SU-DHL-6 (cell line): ENCODE data around the gene ZDHHC11B.

Experiments
- H2AFZ ChIP-seq: fragments of 200-600 bp; sonication (generic); 2 replicates; pipeline ENCODE4 v1.6.1; 2014; ENCODE audit warnings: low read depth, mild to moderate bottlenecking, moderate library complexity, mixed read lengths, antibody characterized with exemption, low read length; ENCODE audit not compliant: severe bottlenecking
- H3F3A ChIP-seq: fragments of 200-600 bp; shearing (Covaris generic); 2 replicates; pipeline ENCODE4 v1.6.0; 2016; ENCODE audit warnings: antibody characterized with exemption, mild to moderate bottlenecking; ENCODE audit not compliant: insufficient read depth
- H3K27ac ChIP-seq: fragments of 200-600 bp; sonication (generic); 2 replicates; pipeline ENCODE4 v1.5.1; 2016; ENCODE audit warnings: low read depth, mild to moderate bottlenecking, low read length, moderate library complexity, mixed read lengths
- H3K27me3 ChIP-seq: fragments of 200-600 bp; sonication (generic), shearing (Covaris generic); 2 replicates; pipeline ENCODE4 v1.6.0; 2014; ENCODE audit warnings: mild to moderate bottlenecking, low read length
- H3K36me3 ChIP-seq: fragments of 200-600 bp; sonication (generic); 2 replicates; pipeline ENCODE4 v1.6.1; 2014; ENCODE audit warnings: mild to moderate bottlenecking, low read length, mixed read lengths
- H3K4me2 ChIP-seq: fragments of 300-600, 200-600 bp; shearing (Covaris generic), sonication (generic); 2 replicates; pipeline ENCODE4 v1.6.0; 2014; ENCODE audit warnings: low read length, low read depth, mild to moderate bottlenecking; ENCODE audit not compliant: poor library complexity, severe bottlenecking
- H3K4me3 ChIP-seq: fragments of 200-600 bp; sonication (generic); 2 replicates; pipeline ENCODE4 v1.5.1; 2014; ENCODE audit warnings: antibody characterized with exemption, low read length, mild to moderate bottlenecking, mixed read lengths; ENCODE audit not compliant: insufficient read depth, poor library complexity, severe bottlenecking
- H3K79me2 ChIP-seq: fragments of 200-600 bp; sonication (generic); 2 replicates; pipeline ENCODE4 v1.6.1; 2014; ENCODE audit warnings: mild to moderate bottlenecking, low read length, moderate library complexity; ENCODE audit not compliant: insufficient read depth
- H3K9ac ChIP-seq: fragments of 200-600 bp; sonication (generic); 2 replicates; pipeline ENCODE4 v1.7.0; 2014; ENCODE audit warnings: mild to moderate bottlenecking, low read length
- H3K9me2 ChIP-seq: fragments of 200-600 bp; sonication (generic); replicated peaks from 2 replicates; pipeline ENCODE4 v1.6.1; 2014; ENCODE audit warnings: low read length; ENCODE audit not compliant: insufficient read depth
- H3K9me3 ChIP-seq: fragments of 200-600 bp; sonication (generic); 2 replicates; pipeline ENCODE4 v1.6.1; 2014; ENCODE audit warnings: low read length, mixed read lengths; ENCODE audit not compliant: insufficient read depth
- H4K20me1 ChIP-seq: fragments of 200-600 bp; sonication (generic); 2 replicates; pipeline ENCODE4 v1.6.1; 2014; ENCODE audit warnings: low read depth, mild to moderate bottlenecking, antibody characterized with exemption, low read length, moderate library complexity, mixed read lengths
- CTCF ChIP-seq: fragments of 200-600 bp; sonication (generic); IDR thresholded peaks from one replicate; pipeline ENCODE4 v1.5.1; 2017; ENCODE audit warnings: antibody characterized with exemption, mild to moderate bottlenecking, low read length, moderate library complexity; ENCODE audit not compliant: insufficient read depth, poor library complexity, severe bottlenecking
- EZH2phosphoT487 ChIP-seq: fragments of 200-600 bp; sonication (generic), shearing (Covaris generic); conservative IDR thresholded peaks from 2 replicates; pipeline ENCODE4 v1.6.1; 2018; ENCODE audit warnings: mild to moderate bottlenecking, antibody characterized with exemption, low read length, moderate library complexity, mixed read lengths

ZDHHC11B gene

DNA sequence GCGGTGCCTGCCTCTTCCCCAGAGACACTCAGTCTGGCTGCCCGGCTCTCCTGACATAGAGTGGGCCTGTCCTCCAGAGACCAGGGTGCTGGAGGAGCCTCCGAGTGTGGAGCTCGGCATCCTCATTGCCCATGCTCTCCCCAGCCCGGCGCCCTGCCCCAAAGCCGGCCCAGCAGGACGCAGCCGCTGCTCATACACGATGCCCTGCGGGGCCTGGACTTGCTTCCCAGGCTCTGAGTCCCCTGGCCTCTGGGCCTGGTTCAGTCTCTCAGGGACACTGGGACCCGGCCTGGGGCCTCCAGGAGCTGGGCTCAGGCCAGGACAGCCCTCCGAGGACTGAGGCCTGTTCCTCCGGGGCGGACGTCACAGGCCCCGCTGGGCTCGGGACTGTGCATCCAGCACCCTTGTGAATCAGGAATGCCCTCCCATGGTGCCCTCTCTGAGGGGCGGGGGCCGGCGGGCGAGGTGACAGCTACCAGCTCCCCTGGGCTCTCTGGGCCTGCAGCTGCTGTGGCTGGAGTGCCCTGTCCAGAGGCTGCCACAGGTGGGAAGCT, 114.6 kb downstream of the ZDHHC11B start:
- H3K27ac ChIP-seq: no peak overlapping the region
- H3F3A ChIP-seq: no peaks in the 10 kb centered on the region; the same call in 1 of the 2 replicates
- H4K20me1 ChIP-seq: no peaks in the 10 kb centered on the region
- H3K4me2 ChIP-seq: no peak overlapping the region
- no peaks in the 10 kb centered on the region for H3K36me3 ChIP-seq
- H3K9me3 ChIP-seq: no peaks in the 10 kb centered on the region
- no peak overlapping the region for H3K4me3 ChIP-seq
- H3K9me2 ChIP-seq: no peaks in the 10 kb centered on the region
- no peaks in the 10 kb centered on the region for H3K79me2 ChIP-seq
- TF ChIP-seq EZH2phosphoT487: no peak
- no peak for TF ChIP-seq CTCF
- H3K27me3 ChIP-seq: no peaks in the 10 kb centered on the region
- no peak overlapping the region for H3K9ac ChIP-seq
- H2AFZ ChIP-seq: no peak overlapping the region

DNA sequence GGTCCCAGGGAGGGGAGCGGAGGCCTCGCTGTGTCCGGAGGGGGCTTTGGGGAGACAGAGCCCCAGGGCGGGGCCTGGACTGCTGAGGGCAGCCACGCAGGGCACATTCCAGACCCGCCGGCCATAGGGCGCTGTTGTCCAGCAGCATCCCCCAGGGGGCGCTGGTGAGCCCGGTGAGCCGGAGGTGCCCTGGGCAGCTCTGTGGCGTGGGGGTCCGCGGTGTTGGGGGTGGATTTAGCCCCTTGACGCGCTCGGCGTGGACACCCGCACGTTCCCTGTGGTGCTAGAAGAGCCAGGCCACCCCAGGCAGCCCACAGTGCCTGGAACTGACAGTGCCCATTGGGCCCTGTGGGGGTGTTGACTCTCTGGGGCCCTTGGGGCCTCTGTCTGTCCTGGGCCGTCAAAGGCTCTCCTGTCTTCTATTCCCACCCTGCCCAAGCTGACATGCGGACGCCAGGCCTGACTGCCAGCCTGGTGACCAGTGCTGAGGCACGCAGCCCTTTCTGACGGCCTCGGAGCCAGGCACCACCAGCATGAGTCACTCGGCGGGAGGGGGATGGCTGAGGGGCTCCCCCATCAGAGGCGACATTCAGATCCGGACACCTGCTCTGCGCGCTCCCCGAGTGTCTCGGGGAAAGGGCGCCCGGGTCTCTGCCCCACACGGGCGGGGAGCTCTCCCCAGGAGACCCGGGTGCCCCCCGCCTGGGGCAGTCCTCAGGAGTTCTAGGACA, 115.3 kb downstream of the ZDHHC11B start:
- H3K27ac ChIP-seq: no peak overlapping the region
- H3K79me2 ChIP-seq: no peaks in the 10 kb centered on the region
- no peaks in the 10 kb centered on the region for H4K20me1 ChIP-seq
- no peaks in the 10 kb centered on the region for H3K9me3 ChIP-seq
- H3K36me3 ChIP-seq: no peaks in the 10 kb centered on the region
- H3K9ac ChIP-seq: no peak overlapping the region
- no peaks in the 10 kb centered on the region for H3K27me3 ChIP-seq
- no peak overlapping the region for H3K4me3 ChIP-seq
- no peaks in the 10 kb centered on the region; the same call in 1 of the 2 replicates for H3F3A ChIP-seq
- H3K9me2 ChIP-seq: no peaks in the 10 kb centered on the region
- no peak overlapping the region for H2AFZ ChIP-seq
- H3K4me2 ChIP-seq: no peak overlapping the region
- TF ChIP-seq CTCF: peak; percentile 87
- no peak for TF ChIP-seq EZH2phosphoT487

DNA sequence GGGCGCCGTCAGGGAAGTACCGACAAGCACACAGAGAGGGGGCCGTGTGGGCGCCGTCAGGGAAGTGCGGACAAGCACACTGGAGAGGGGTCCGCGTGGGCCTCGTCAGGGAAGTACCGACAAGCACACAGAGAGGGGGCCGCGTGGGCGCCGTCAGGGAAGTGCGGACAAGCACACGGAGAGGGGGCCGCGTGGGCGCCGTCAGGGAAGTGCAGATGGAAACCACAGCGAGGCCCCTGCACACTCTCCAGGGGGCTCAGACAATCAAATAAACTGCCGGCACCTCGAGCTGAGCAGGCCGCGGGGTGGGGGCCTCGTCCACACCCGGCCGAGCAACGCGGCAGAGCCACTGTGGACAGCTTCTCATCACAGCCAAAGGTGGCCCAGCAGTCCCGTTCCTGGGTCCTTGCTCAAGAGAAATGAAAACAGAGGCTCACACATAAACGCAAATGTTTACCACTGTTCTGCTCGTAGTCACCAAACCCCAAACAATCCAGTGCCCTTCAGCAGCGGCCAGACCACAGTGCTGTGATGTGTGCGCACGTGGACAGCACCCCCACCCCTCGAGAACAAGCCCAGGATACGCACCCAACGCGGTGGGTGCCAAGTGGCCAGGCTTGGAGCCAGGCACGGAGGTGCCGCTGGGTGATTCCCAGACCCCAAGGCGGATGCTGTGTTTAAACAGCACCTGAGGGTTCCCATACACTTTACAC, 116.1 kb downstream of the ZDHHC11B start:
- H2AFZ ChIP-seq: no peak overlapping the region
- H3K27ac ChIP-seq: no peak overlapping the region
- H3K36me3 ChIP-seq: no peaks in the 10 kb centered on the region
- H4K20me1 ChIP-seq: no peaks in the 10 kb centered on the region
- TF ChIP-seq EZH2phosphoT487 (no peak), CTCF (no peak)
- H3F3A ChIP-seq: no peaks in the 10 kb centered on the region; the same call in 1 of the 2 replicates
- no peaks in the 10 kb centered on the region for H3K9me2 ChIP-seq
- H3K4me3 ChIP-seq: no peak overlapping the region
- H3K79me2 ChIP-seq: no peaks in the 10 kb centered on the region
- H3K4me2 ChIP-seq: no peak overlapping the region
- H3K9me3 ChIP-seq: no peaks in the 10 kb centered on the region
- H3K27me3 ChIP-seq: no peaks in the 10 kb centered on the region
- no peak overlapping the region for H3K9ac ChIP-seq
